Brain microvascular endothelial cell (primary cell): ENCODE measurements around the gene TMEM187.
"Not testable (repeated sequence)": the region's sequence is repeated elsewhere in the genome, so short reads cannot be mapped to it uniquely, and the experiment has no call there.

ENCODE experiments used
- DNase-seq: peaks from one replicate; pipeline ENCODE4 v3.0.0-alpha.2; 2020
- H3K27ac ChIP-seq: fragments of 250-450 bp; sonication (Bioruptor Pico); 2 replicates; pipeline ENCODE4 v1.5.1; 2020; ENCODE audit warnings: mild to moderate bottlenecking, moderate library complexity
- H3K27me3 ChIP-seq: fragments of 250-450 bp; sonication (Bioruptor Pico); replicated peaks from 2 replicates; pipeline ENCODE4 v1.5.1; 2020; ENCODE audit warnings: mild to moderate bottlenecking
- H3K36me3 ChIP-seq: fragments of 250-450 bp; sonication (Bioruptor Pico); replicated peaks from 2 replicates; pipeline ENCODE4 v1.5.1; 2020; ENCODE audit warnings: mild to moderate bottlenecking
- H3K4me3 ChIP-seq: 2 replicates; pipeline ENCODE4 v1.5.1; 2011; ENCODE audit warnings: low read depth, mild to moderate bottlenecking, control low read depth, low read length, moderate library complexity
- in situ Hi-C: cut with HindIII; loops from 2 replicates; pipeline ENCODE4 v1.10.0; 2017; ENCODE audit warnings: low sequenced_read_pairs, low pct_ligation_motif_present
- TF ChIP-seq, protein P1 (sequence below): IDR thresholded peaks from 2 replicates; pipeline ENCODE4 v1.5.1; 2011; ENCODE audit warnings: low read depth, mild to moderate bottlenecking, moderate library complexity, low read length, control low read depth, inconsistent platforms; ENCODE audit errors: missing control alignments

The TMEM187 gene

GRCh38 chrX:153973127-153974002 lies 811 bp downstream of the TMEM187 start:
- TF ChIP-seq, protein P1, sequence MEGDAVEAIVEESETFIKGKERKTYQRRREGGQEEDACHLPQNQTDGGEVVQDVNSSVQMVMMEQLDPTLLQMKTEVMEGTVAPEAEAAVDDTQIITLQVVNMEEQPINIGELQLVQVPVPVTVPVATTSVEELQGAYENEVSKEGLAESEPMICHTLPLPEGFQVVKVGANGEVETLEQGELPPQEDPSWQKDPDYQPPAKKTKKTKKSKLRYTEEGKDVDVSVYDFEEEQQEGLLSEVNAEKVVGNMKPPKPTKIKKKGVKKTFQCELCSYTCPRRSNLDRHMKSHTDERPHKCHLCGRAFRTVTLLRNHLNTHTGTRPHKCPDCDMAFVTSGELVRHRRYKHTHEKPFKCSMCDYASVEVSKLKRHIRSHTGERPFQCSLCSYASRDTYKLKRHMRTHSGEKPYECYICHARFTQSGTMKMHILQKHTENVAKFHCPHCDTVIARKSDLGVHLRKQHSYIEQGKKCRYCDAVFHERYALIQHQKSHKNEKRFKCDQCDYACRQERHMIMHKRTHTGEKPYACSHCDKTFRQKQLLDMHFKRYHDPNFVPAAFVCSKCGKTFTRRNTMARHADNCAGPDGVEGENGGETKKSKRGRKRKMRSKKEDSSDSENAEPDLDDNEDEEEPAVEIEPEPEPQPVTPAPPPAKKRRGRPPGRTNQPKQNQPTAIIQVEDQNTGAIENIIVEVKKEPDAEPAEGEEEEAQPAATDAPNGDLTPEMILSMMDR, result no peak
- in situ Hi-C loops, result no loop called here
- Histone ChIP-seq H3K4me3 (peak overlapping the region; percentile 58), H3K27me3 (no peaks in the 10 kb centered on the region), H3K27ac (peak overlapping the region; percentile 98), H3K36me3 (no peaks in the 10 kb centered on the region)
- DNase-seq, result no peak

DNA sequence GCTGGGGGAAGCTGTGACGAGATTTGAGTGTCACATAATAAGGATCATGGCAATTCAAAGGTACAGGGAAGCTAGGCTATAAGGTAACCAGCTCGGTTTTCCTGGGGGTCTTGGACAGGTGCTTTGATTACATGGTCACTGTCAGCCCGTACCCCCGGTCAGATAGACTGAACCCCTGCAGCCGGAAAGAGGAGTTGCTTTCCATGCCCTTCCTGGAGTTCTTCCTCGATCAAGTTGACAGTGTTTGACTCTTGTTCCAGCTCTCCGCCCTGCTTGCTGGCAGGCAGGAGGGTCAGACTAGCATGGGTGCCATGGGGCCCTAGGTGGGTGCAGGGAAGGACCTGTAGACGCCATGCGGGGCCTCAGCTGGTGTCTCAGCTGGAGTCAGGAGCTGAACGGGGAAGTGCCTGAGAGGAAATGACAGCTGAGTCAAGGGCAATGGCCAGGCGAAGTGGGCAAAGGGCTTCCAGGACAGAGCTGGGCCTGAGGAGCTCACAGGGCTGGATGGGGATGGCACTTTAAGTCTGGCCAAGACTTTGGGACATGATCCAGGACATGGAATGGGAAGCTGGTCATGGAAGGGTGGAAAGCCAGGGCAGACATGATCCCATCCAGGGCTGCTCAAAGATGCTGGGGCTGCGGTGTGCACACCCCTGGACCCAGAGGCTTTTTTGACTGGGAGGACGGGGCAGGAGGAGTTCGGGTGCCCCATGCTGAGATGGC lies 1.6 kb downstream of the TMEM187 start:
- no peak overlapping the region for H3K4me3 ChIP-seq
- in situ Hi-C loops, result no loop called here
- DNase-seq, result no peak
- TF ChIP-seq, protein P1, result no peak
- no peaks in the 10 kb centered on the region for H3K27me3 ChIP-seq
- no peak overlapping the region for H3K27ac ChIP-seq
- no peaks in the 10 kb centered on the region for H3K36me3 ChIP-seq

DNA sequence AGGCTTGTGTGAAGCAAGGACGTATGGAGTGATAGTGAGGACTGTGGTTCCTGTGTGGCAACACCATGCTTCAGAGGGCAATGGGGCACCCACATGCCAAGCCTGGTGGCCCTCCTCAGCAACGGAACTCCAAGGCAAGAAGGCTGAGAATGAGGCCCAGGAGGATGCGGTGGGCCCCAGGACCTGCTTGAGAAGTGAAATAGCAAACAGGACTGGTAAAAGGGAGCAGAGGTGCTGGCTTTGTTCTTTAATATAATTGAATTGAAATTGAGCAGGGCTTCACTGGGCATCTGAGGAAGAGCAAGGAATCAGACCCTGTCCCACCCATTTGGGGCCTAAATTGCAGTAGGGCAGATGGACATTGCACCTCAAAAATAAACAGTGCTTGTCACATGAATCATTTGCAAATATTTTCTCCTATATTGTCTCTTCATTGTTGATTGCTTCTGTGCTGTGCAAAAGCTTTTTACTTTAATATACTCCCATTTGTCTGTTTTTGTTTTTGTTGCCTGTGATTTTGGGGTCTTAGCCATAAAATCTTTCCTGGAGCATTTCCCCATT lies 2.3 kb downstream of the TMEM187 start:
- TF ChIP-seq, protein P1, result no peak
- in situ Hi-C loops, result no loop called here

DNA sequence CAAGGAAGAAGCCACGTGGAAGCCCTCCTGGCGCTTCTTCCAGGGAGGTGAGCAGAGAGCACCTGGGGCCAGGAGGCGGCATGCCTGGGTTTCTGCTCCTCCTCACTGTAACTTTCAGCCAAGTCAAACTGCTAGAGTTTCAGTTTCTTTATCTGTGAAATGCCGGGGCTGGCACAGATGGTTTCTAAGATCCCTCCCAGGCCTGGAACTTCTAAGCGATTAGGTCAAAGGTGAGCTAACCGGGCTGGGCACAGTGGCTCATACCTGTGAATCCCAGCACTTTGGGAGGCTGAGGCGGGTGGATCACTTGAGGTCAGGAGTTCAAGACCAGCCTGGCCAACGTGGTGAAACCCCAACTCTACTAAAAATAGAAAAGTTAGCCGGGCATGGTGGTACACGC lies 7.8 kb downstream of the TMEM187 start:
- H3K27me3 ChIP-seq, DNase-seq, H3K4me3 ChIP-seq, in situ Hi-C loops, H3K27ac ChIP-seq, H3K36me3 ChIP-seq: not testable (repeated sequence)

More for the DNA sequence above, 2.3 kb downstream of the TMEM187 start:
- Histone ChIP-seq H3K4me3 (no peak overlapping the region), H3K27me3 (no peaks in the 10 kb centered on the region), H3K27ac (no peak overlapping the region), H3K36me3 (no peaks in the 10 kb centered on the region)
- DNase-seq, result no peak

GRCh38 chrX:153981231-153981630 lies 8.7 kb downstream of the TMEM187 start:
- Histone ChIP-seq H3K27ac (no peak overlapping the region), H3K27me3 (no peaks in the 10 kb centered on the region), H3K36me3 (no peaks in the 10 kb centered on the region), H3K4me3 (no peak overlapping the region)
- in situ Hi-C loops, result no loop called here
- DNase-seq, result no peak
- TF ChIP-seq, protein P1, result no peak
